Measurements from ENCODE around the gene RBM7.

DNA sequence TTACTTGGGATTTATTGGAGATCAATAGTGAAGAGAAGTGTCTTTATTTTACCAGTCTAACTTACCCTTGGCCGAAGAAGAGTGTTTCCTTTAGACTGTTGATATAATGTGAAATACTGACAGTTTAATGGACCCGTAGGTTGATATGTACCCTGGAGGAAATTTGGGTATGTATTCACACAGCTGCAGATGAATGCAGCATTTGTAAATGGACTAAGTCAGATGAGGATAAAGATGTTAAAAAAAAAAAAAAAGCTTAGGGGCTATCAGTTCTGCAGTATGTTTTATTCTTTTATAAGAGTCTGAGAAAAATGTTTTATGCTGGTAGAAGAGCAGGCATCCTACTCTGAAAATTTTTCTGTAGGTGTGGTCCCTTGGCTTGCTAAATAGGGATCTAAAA, 41.5 kb downstream of the RBM7 start:
- TF ChIP-seq, protein P1, sequence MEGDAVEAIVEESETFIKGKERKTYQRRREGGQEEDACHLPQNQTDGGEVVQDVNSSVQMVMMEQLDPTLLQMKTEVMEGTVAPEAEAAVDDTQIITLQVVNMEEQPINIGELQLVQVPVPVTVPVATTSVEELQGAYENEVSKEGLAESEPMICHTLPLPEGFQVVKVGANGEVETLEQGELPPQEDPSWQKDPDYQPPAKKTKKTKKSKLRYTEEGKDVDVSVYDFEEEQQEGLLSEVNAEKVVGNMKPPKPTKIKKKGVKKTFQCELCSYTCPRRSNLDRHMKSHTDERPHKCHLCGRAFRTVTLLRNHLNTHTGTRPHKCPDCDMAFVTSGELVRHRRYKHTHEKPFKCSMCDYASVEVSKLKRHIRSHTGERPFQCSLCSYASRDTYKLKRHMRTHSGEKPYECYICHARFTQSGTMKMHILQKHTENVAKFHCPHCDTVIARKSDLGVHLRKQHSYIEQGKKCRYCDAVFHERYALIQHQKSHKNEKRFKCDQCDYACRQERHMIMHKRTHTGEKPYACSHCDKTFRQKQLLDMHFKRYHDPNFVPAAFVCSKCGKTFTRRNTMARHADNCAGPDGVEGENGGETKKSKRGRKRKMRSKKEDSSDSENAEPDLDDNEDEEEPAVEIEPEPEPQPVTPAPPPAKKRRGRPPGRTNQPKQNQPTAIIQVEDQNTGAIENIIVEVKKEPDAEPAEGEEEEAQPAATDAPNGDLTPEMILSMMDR (IDR thresholded peaks at IDR 0.05 in 2 of 3, conservative IDR thresholded peaks at IDR 0.05 in 1 of 3; ENCODE audit: borderline replicate concordance in 1 of 3, insufficient read depth in 1 of 3, low read depth in 2 of 3, low read length in 2 of 3): no peak
- TF ChIP-seq ELF1 (IDR thresholded peaks at IDR 0.05; ENCODE audit: borderline replicate concordance, low read depth) (no peak), POLR2AphosphoS5 (IDR thresholded peaks at IDR 0.05; ENCODE audit: low read depth, low read length) (no peak), SIN3A (IDR thresholded peaks at IDR 0.05; ENCODE audit: low read depth) (no peak), SP1 (IDR thresholded peaks at IDR 0.05; ENCODE audit: low read depth) (no peak)
- TF ChIP-seq, protein P2, sequence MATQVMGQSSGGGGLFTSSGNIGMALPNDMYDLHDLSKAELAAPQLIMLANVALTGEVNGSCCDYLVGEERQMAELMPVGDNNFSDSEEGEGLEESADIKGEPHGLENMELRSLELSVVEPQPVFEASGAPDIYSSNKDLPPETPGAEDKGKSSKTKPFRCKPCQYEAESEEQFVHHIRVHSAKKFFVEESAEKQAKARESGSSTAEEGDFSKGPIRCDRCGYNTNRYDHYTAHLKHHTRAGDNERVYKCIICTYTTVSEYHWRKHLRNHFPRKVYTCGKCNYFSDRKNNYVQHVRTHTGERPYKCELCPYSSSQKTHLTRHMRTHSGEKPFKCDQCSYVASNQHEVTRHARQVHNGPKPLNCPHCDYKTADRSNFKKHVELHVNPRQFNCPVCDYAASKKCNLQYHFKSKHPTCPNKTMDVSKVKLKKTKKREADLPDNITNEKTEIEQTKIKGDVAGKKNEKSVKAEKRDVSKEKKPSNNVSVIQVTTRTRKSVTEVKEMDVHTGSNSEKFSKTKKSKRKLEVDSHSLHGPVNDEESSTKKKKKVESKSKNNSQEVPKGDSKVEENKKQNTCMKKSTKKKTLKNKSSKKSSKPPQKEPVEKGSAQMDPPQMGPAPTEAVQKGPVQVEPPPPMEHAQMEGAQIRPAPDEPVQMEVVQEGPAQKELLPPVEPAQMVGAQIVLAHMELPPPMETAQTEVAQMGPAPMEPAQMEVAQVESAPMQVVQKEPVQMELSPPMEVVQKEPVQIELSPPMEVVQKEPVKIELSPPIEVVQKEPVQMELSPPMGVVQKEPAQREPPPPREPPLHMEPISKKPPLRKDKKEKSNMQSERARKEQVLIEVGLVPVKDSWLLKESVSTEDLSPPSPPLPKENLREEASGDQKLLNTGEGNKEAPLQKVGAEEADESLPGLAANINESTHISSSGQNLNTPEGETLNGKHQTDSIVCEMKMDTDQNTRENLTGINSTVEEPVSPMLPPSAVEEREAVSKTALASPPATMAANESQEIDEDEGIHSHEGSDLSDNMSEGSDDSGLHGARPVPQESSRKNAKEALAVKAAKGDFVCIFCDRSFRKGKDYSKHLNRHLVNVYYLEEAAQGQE (IDR thresholded peaks at IDR 0.05; ENCODE audit: low read depth): no peak

Measured in HCT116 (cell line).